ENCODE data around the gene NMNAT3. TPM values are rescaled to one million over a fixed set of nuclear protein-coding genes. Genes with fewer than 3 reads are reported as not detected.

NMNAT3 gene
- total RNA-seq, result 4.2 TPM

GRCh38 chr3:139677388-139678155, at the start of gene NMNAT3:
Gene NMNAT3, minus strand, starts transcription at chr3:139677972. Its CDS starts 50,248 bp downstream, at chr3:139627724.
- Histone ChIP-seq H3K36me3 (ENCODE audit: control insufficient read depth in 3 of 3, insufficient read depth in 3 of 3, low read length in 3 of 3) (no peaks in the 10 kb centered on the region), H3K4me1 (ENCODE audit: control insufficient read depth in 3 of 3, insufficient read depth in 3 of 3, low read length in 3 of 3) (peaks cover 9 to 18% (median 13%) of the 10 kb centered on the region in 3 donors), H3K9ac (ENCODE audit: low read depth in 1 of 3, low read length in 3 of 3) (peak within 1 kb of the TSS; percentile 80 to 94 (median 84)), H3K9me3 (ENCODE audit: control insufficient read depth in 3 of 3, low read length in 3 of 3) (no peaks in the 10 kb centered on the region), H3K27me3 (ENCODE audit: control insufficient read depth in 3 of 3, insufficient read depth in 3 of 3, low read length in 3 of 3) (no peaks in the 10 kb centered on the region), H3K4me3 (ENCODE audit: low read length in 3 of 3) (peak within 1 kb of the TSS; percentile 77 to 92 (median 87)), H3K27ac (ENCODE audit: low read depth, low read length) (peak within 1 kb of the TSS; percentile 87)

GRCh38 chr3:139721370-139721769, 43.6 kb upstream of the NMNAT3 start:
- Histone ChIP-seq H3K27me3 (ENCODE audit: control insufficient read depth in 3 of 3, insufficient read depth in 3 of 3, low read length in 3 of 3) (no peaks in the 10 kb centered on the region), H3K9ac (ENCODE audit: low read depth in 1 of 3, low read length in 3 of 3) (no peak overlapping the region), H3K4me3 (ENCODE audit: low read length in 3 of 3) (no peak overlapping the region), H3K27ac (ENCODE audit: low read depth, low read length) (no peak overlapping the region), H3K9me3 (ENCODE audit: control insufficient read depth in 3 of 3, low read length in 3 of 3) (no peaks in the 10 kb centered on the region), H3K36me3 (ENCODE audit: control insufficient read depth in 3 of 3, insufficient read depth in 3 of 3, low read length in 3 of 3) (no peaks in the 10 kb centered on the region), H3K4me1 (ENCODE audit: control insufficient read depth in 3 of 3, insufficient read depth in 3 of 3, low read length in 3 of 3) (peaks cover 0 to 2% (median 0%) of the 10 kb centered on the region in 3 donors)

GRCh38 chr3:139718415-139718814, 40.6 kb upstream of the NMNAT3 start:
- no peak overlapping the region for H3K27ac ChIP-seq (ENCODE audit: low read depth, low read length)
- H3K4me1 ChIP-seq (ENCODE audit: control insufficient read depth in 3 of 3, insufficient read depth in 3 of 3, low read length in 3 of 3), result peaks cover 0 to 2% (median 0%) of the 10 kb centered on the region in 3 donors
- no peak overlapping the region for H3K9ac ChIP-seq (ENCODE audit: low read depth in 1 of 3, low read length in 3 of 3)
- no peaks in the 10 kb centered on the region for H3K9me3 ChIP-seq (ENCODE audit: control insufficient read depth in 3 of 3, low read length in 3 of 3)
- H3K4me3 ChIP-seq (ENCODE audit: low read length in 3 of 3), result no peak overlapping the region
- no peaks in the 10 kb centered on the region for H3K27me3 ChIP-seq (ENCODE audit: control insufficient read depth in 3 of 3, insufficient read depth in 3 of 3, low read length in 3 of 3)
- H3K36me3 ChIP-seq (ENCODE audit: control insufficient read depth in 3 of 3, insufficient read depth in 3 of 3, low read length in 3 of 3), result no peaks in the 10 kb centered on the region

- no peak overlapping the region for H3K9ac ChIP-seq (ENCODE audit: low read depth in 1 of 3, low read length in 3 of 3)
- H3K36me3 ChIP-seq (ENCODE audit: control insufficient read depth in 3 of 3, insufficient read depth in 3 of 3, low read length in 3 of 3), result no peaks in the 10 kb centered on the region
- H3K27me3 ChIP-seq (ENCODE audit: control insufficient read depth in 3 of 3, insufficient read depth in 3 of 3, low read length in 3 of 3), result no peaks in the 10 kb centered on the region
- no peaks in the 10 kb centered on the region for H3K9me3 ChIP-seq (ENCODE audit: control insufficient read depth in 3 of 3, low read length in 3 of 3)
- no peak overlapping the region for H3K4me3 ChIP-seq (ENCODE audit: low read length in 3 of 3)
- peaks cover 0 to 2% (median 0%) of the 10 kb centered on the region in 3 donors for H3K4me1 ChIP-seq (ENCODE audit: control insufficient read depth in 3 of 3, insufficient read depth in 3 of 3, low read length in 3 of 3)
- no peak overlapping the region for H3K27ac ChIP-seq (ENCODE audit: low read depth, low read length)
Measured at GRCh38 chr3:139716908-139717485, 39.2 kb upstream of the NMNAT3 start.

- no peaks in the 10 kb centered on the region for H3K27me3 ChIP-seq (ENCODE audit: control insufficient read depth in 3 of 3, insufficient read depth in 3 of 3, low read length in 3 of 3)
- H3K36me3 ChIP-seq (ENCODE audit: control insufficient read depth in 3 of 3, insufficient read depth in 3 of 3, low read length in 3 of 3), result no peaks in the 10 kb centered on the region
- no peaks in the 10 kb centered on the region for H3K9me3 ChIP-seq (ENCODE audit: control insufficient read depth in 3 of 3, low read length in 3 of 3)
- no peak overlapping the region for H3K9ac ChIP-seq (ENCODE audit: low read depth in 1 of 3, low read length in 3 of 3)
- peaks cover 0 to 2% (median 0%) of the 10 kb centered on the region in 3 donors for H3K4me1 ChIP-seq (ENCODE audit: control insufficient read depth in 3 of 3, insufficient read depth in 3 of 3, low read length in 3 of 3)
- H3K27ac ChIP-seq (ENCODE audit: low read depth, low read length), result no peak overlapping the region
- no peak overlapping the region for H3K4me3 ChIP-seq (ENCODE audit: low read length in 3 of 3)
Measured at GRCh38 chr3:139715743-139716360, 38.1 kb upstream of the NMNAT3 start.

GRCh38 chr3:139715166-139715565, 37.4 kb upstream of the NMNAT3 start:
- H3K9ac ChIP-seq (ENCODE audit: low read depth in 1 of 3, low read length in 3 of 3), result no peak overlapping the region
- no peaks in the 10 kb centered on the region for H3K36me3 ChIP-seq (ENCODE audit: control insufficient read depth in 3 of 3, insufficient read depth in 3 of 3, low read length in 3 of 3)
- no peak overlapping the region for H3K27ac ChIP-seq (ENCODE audit: low read depth, low read length)
- H3K27me3 ChIP-seq (ENCODE audit: control insufficient read depth in 3 of 3, insufficient read depth in 3 of 3, low read length in 3 of 3), result no peaks in the 10 kb centered on the region
- peaks cover 0 to 2% (median 0%) of the 10 kb centered on the region in 3 donors for H3K4me1 ChIP-seq (ENCODE audit: control insufficient read depth in 3 of 3, insufficient read depth in 3 of 3, low read length in 3 of 3)
- H3K4me3 ChIP-seq (ENCODE audit: low read length in 3 of 3), result no peak overlapping the region
- H3K9me3 ChIP-seq (ENCODE audit: control insufficient read depth in 3 of 3, low read length in 3 of 3), result no peaks in the 10 kb centered on the region

GRCh38 chr3:139710212-139710611, 32.4 kb upstream of the NMNAT3 start:
- no peaks in the 10 kb centered on the region for H3K9me3 ChIP-seq (ENCODE audit: control insufficient read depth in 3 of 3, low read length in 3 of 3)
- H3K4me1 ChIP-seq (ENCODE audit: control insufficient read depth in 3 of 3, insufficient read depth in 3 of 3, low read length in 3 of 3), result no peaks in the 10 kb centered on the region
- no peak overlapping the region for H3K4me3 ChIP-seq (ENCODE audit: low read length in 3 of 3)
- H3K27ac ChIP-seq (ENCODE audit: low read depth, low read length), result no peak overlapping the region
- H3K36me3 ChIP-seq (ENCODE audit: control insufficient read depth in 3 of 3, insufficient read depth in 3 of 3, low read length in 3 of 3), result no peaks in the 10 kb centered on the region
- no peaks in the 10 kb centered on the region for H3K27me3 ChIP-seq (ENCODE audit: control insufficient read depth in 3 of 3, insufficient read depth in 3 of 3, low read length in 3 of 3)
- H3K9ac ChIP-seq (ENCODE audit: low read depth in 1 of 3, low read length in 3 of 3), result no peak overlapping the region

GRCh38 chr3:139705631-139706030, 27.9 kb upstream of the NMNAT3 start:
- Histone ChIP-seq H3K9ac (ENCODE audit: low read depth in 1 of 3, low read length in 3 of 3) (no peak overlapping the region), H3K9me3 (ENCODE audit: control insufficient read depth in 3 of 3, low read length in 3 of 3) (no peaks in the 10 kb centered on the region), H3K4me3 (ENCODE audit: low read length in 3 of 3) (no peak overlapping the region), H3K4me1 (ENCODE audit: control insufficient read depth in 3 of 3, insufficient read depth in 3 of 3, low read length in 3 of 3) (no peaks in the 10 kb centered on the region), H3K27ac (ENCODE audit: low read depth, low read length) (no peak overlapping the region), H3K27me3 (ENCODE audit: control insufficient read depth in 3 of 3, insufficient read depth in 3 of 3, low read length in 3 of 3) (no peaks in the 10 kb centered on the region), H3K36me3 (ENCODE audit: control insufficient read depth in 3 of 3, insufficient read depth in 3 of 3, low read length in 3 of 3) (no peaks in the 10 kb centered on the region)

- Histone ChIP-seq H3K27ac (ENCODE audit: low read depth, low read length) (no peak overlapping the region), H3K4me1 (ENCODE audit: control insufficient read depth in 3 of 3, insufficient read depth in 3 of 3, low read length in 3 of 3) (no peaks in the 10 kb centered on the region), H3K27me3 (ENCODE audit: control insufficient read depth in 3 of 3, insufficient read depth in 3 of 3, low read length in 3 of 3) (no peaks in the 10 kb centered on the region)
Measured at GRCh38 chr3:139696314-139696604, 18.5 kb upstream of the NMNAT3 start.

More at GRCh38 chr3:139696314-139696604, 18.5 kb upstream of the NMNAT3 start:
- Histone ChIP-seq H3K9me3 (ENCODE audit: control insufficient read depth in 3 of 3, low read length in 3 of 3) (no peaks in the 10 kb centered on the region), H3K36me3 (ENCODE audit: control insufficient read depth in 3 of 3, insufficient read depth in 3 of 3, low read length in 3 of 3) (no peaks in the 10 kb centered on the region), H3K4me3 (ENCODE audit: low read length in 3 of 3) (no peak overlapping the region), H3K9ac (ENCODE audit: low read depth in 1 of 3, low read length in 3 of 3) (no peak overlapping the region)

All from skeletal muscle tissue (tissue), 4 donors.